Osteoblast (primary cell): ENCODE measurements around the gene GNAQ. TPM values are rescaled to one million over a fixed set of nuclear protein-coding genes. Genes with fewer than 3 reads are reported as not detected.

ENCODE experiments used
- DNase-seq: peaks from one replicate; pipeline ENCODE4 v3.0.0; 2011; ENCODE audit warnings: low spot score, mixed read lengths; ENCODE audit not compliant: insufficient read length; ENCODE audit errors: missing footprints
- H2AFZ ChIP-seq: 2 replicates; pipeline ENCODE4 v1.6.0; 2011; ENCODE audit warnings: mild to moderate bottlenecking, low read length
- H3K27ac ChIP-seq: 2 replicates; pipeline ENCODE4 v1.5.1; 2011; ENCODE audit warnings: mild to moderate bottlenecking, low read depth, low read length, moderate library complexity
- H3K27me3 ChIP-seq: 2 replicates; pipeline ENCODE4 v1.6.0; 2012; ENCODE audit warnings: mild to moderate bottlenecking, control low read depth, inconsistent platforms, low read length, moderate library complexity; ENCODE audit not compliant: insufficient read depth
- H3K36me3 ChIP-seq: 2 replicates; pipeline ENCODE4 v1.5.1; 2011; ENCODE audit warnings: mild to moderate bottlenecking, low read length, control low read depth, moderate library complexity; ENCODE audit not compliant: insufficient read depth
- H3K4me1 ChIP-seq: 2 replicates; pipeline ENCODE4 v1.5.1; 2011; ENCODE audit warnings: mild to moderate bottlenecking, low read length, control low read depth, moderate library complexity; ENCODE audit not compliant: insufficient read depth
- H3K4me2 ChIP-seq: 2 replicates; pipeline ENCODE4 v1.6.0; 2011; ENCODE audit warnings: mild to moderate bottlenecking, low read length; ENCODE audit not compliant: insufficient read depth
- H3K4me3 ChIP-seq: fragments of 200-600 bp; sonication (generic); 3 replicates; pipeline ENCODE4 v1.5.1; 2012; ENCODE audit warnings: mild to moderate bottlenecking, low read length, inconsistent platforms; ENCODE audit not compliant: insufficient read depth
- H3K79me2 ChIP-seq: 2 replicates; pipeline ENCODE4 v1.6.0; 2012; ENCODE audit warnings: mild to moderate bottlenecking, low read length, control low read depth, inconsistent platforms; ENCODE audit not compliant: insufficient read depth
- H3K9me3 ChIP-seq: 2 replicates; pipeline ENCODE4 v1.5.1; 2011; ENCODE audit warnings: low read depth, low read length, control low read depth
- H4K20me1 ChIP-seq: 2 replicates; pipeline ENCODE4 v1.6.0; 2012; ENCODE audit warnings: mild to moderate bottlenecking, low read length, control low read depth; ENCODE audit not compliant: insufficient read depth
- total RNA-seq: library from RNA; depleted of rRNA; stranded (reverse); fragments of >200 nt; gene quantifications from 2 replicates; pipeline ENCODE4 v1.2.3, GENCODE V29; 2012
- TF ChIP-seq, protein P1 (sequence below): IDR thresholded peaks from 2 replicates; pipeline ENCODE4 v1.5.1; 2011; ENCODE audit warnings: mild to moderate bottlenecking, low read depth, low read length, moderate library complexity; ENCODE audit errors: extremely low read depth

The GNAQ gene
- total RNA-seq, 1 donor = 64.8 TPM

DNA sequence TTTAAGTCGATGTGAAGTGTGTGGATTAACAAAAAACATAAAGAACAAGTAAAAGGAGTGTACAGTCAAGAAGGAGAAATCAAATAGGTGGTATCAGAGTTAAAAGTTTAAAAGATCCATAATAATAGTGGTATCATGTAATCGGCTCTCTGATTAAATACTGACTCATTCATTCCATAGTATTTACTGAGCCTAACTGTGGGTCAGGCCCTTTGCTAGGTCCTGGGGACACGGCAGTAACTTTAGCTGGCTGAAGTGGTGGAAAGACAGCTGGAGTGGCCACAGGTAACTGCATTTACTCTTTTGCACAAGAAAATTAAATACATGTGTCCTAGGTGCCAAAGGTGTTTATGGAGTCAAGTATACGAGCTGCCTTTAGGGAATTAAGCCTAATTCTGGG, 124.0 kb downstream of the GNAQ start:
- TF ChIP-seq, protein P1, sequence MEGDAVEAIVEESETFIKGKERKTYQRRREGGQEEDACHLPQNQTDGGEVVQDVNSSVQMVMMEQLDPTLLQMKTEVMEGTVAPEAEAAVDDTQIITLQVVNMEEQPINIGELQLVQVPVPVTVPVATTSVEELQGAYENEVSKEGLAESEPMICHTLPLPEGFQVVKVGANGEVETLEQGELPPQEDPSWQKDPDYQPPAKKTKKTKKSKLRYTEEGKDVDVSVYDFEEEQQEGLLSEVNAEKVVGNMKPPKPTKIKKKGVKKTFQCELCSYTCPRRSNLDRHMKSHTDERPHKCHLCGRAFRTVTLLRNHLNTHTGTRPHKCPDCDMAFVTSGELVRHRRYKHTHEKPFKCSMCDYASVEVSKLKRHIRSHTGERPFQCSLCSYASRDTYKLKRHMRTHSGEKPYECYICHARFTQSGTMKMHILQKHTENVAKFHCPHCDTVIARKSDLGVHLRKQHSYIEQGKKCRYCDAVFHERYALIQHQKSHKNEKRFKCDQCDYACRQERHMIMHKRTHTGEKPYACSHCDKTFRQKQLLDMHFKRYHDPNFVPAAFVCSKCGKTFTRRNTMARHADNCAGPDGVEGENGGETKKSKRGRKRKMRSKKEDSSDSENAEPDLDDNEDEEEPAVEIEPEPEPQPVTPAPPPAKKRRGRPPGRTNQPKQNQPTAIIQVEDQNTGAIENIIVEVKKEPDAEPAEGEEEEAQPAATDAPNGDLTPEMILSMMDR = no peak
- Histone ChIP-seq H3K36me3 (no peaks in the 10 kb centered on the region), H3K9me3 (no peaks in the 10 kb centered on the region), H2AFZ (no peak overlapping the region), H3K4me1 (peaks cover 17% of the 10 kb centered on the region), H3K27ac (no peak overlapping the region), H3K4me3 (no peak overlapping the region), H3K4me2 (peak overlapping the region; percentile 51), H4K20me1 (peaks cover 3% of the 10 kb centered on the region), H3K79me2 (peaks cover 52% of the 10 kb centered on the region), H3K27me3 (no peaks in the 10 kb centered on the region)
- no peak for DNase-seq

DNA sequence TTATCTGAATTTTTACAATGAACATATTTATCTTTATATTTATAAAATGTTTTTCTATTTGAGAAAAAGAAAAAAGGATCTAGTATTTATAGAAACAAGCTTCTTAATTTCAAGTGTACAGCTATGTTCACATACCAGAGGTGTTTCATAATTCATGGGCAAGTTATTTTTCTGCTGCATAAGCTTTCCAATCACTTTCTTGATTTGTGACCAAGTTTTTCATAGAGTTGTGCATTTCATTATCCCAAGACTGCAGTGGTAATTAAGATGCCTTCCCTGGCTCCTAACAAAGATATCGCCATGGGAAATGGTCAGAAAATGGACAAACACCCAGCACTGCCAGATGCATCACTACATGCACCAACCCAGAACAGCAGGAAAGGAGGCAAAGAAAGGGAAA, 124.6 kb downstream of the GNAQ start:
- H2AFZ ChIP-seq = no peak overlapping the region
- no peaks in the 10 kb centered on the region for H3K36me3 ChIP-seq
- H3K9me3 ChIP-seq = no peaks in the 10 kb centered on the region
- H3K4me1 ChIP-seq = peaks cover 17% of the 10 kb centered on the region
- TF ChIP-seq, protein P1 = no peak
- DNase-seq = no peak
- no peak overlapping the region for H3K4me3 ChIP-seq
- H3K27me3 ChIP-seq = no peaks in the 10 kb centered on the region
- peaks cover 48% of the 10 kb centered on the region for H3K79me2 ChIP-seq
- H4K20me1 ChIP-seq = peaks cover 3% of the 10 kb centered on the region
- H3K27ac ChIP-seq = no peak overlapping the region
- peak overlapping the region; percentile 51 for H3K4me2 ChIP-seq

DNA sequence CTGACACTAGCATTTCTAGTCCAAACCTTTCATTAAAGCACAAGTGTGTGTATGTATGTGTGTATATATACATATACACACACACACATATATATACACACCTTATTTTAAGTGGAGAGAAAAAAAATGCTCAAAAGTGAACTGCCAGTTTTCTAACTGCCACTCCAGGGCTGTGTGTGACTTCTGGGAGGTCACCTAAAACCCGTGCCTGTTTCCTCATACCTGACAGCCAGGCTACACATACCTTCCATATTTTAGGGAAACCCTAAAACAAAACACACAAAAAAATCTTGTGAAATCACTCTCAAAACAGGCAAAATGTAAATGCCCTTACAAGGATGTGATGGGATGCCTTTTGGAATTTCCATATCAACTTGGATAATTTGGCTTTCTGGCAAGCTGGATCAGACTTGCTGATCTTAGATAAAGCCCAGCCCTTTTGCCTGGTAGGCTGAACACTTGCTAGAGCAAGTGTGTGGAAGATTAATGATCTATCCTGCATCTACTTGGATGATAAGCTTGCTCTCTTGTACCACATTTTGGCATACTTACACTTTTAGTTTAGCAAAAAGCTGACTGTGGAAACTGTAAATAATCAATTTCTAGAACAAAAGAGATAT, 127.8 kb downstream of the GNAQ start:
- Histone ChIP-seq H3K79me2 (peaks cover 20% of the 10 kb centered on the region), H3K4me3 (no peak overlapping the region), H4K20me1 (peaks cover 11% of the 10 kb centered on the region), H3K4me1 (peaks cover 29% of the 10 kb centered on the region), H3K36me3 (no peaks in the 10 kb centered on the region), H3K27me3 (no peaks in the 10 kb centered on the region), H3K9me3 (no peaks in the 10 kb centered on the region), H2AFZ (no peak overlapping the region), H3K27ac (no peak overlapping the region), H3K4me2 (no peak overlapping the region)
- TF ChIP-seq, protein P1 = no peak
- DNase-seq = no peak

DNA sequence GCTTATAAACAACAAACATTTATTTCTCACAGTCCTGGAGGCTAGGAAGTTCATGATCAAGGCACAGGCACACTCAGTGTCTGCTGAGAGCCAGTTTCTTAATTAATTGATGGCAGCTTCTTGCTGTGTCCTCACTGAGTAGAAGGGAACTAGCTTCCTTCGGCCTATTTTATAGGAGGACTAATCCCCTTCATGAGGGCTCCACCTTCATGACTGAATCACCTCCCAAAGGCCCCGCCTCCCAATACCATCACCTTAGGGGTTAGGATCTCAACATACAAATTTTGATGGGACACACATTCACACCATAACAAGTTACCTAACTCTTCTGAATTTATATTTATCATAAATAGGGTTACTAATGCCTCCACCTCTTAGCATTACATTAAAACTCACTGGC, 129.8 kb downstream of the GNAQ start:
- Histone ChIP-seq H3K4me3 (no peak overlapping the region), H3K4me1 (peaks cover 22% of the 10 kb centered on the region), H3K79me2 (peaks cover 20% of the 10 kb centered on the region), H2AFZ (no peak overlapping the region), H3K27ac (no peak overlapping the region), H4K20me1 (peaks cover 20% of the 10 kb centered on the region), H3K4me2 (no peak overlapping the region), H3K9me3 (no peaks in the 10 kb centered on the region), H3K27me3 (no peaks in the 10 kb centered on the region), H3K36me3 (no peaks in the 10 kb centered on the region)
- DNase-seq = no peak
- TF ChIP-seq, protein P1 = no peak
